Measurements from ENCODE around the gene ICAM1. TPM values are rescaled to one million over a fixed set of nuclear protein-coding genes. Genes with fewer than 3 reads are reported as not detected.

The ICAM1 gene
- total and polyA plus RNA-seq, 10 of the 15 experiments (the other 5 are each of a cell fraction or from before 2014, with no cell fraction given): 7.6 to 115 (median 60.2) TPM

GRCh38 chr19:10286803-10287737, 16.1 kb downstream of the ICAM1 start, which contains the start of gene ICAM4 (continued):
- TF ChIP-seq ZBTB11 (CRISPR knock-in tag; IDR thresholded peaks at IDR 0.05) (peak; percentile 28; the same call in 1 of the 2 replicates), RAD51 (IDR thresholded peaks at IDR 0.05) (peak; percentile 39; the same call in 1 of the 2 replicates), BHLHE40 (IDR thresholded peaks at IDR 0.05; ENCODE audit: borderline replicate concordance in 1 of 2, low read depth in 2 of 2, low read length in 1 of 2) (0 out of 4 replicates have a peak, but pooled peaks of 1 of the 2 experiments have one; percentile 22), PRDM15 (CRISPR knock-in tag; IDR thresholded peaks at IDR 0.05) (no peak), HCFC1 (IDR thresholded peaks at IDR 0.05; ENCODE audit: low read length) (no peak), ZSCAN29 (IDR thresholded peaks at IDR 0.05) (no peak), NR2C2 (IDR thresholded peaks at IDR 0.05; ENCODE audit: borderline replicate concordance, control insufficient read depth, insufficient read length, low read depth) (no peak), NFYA (IDR thresholded peaks at IDR 0.05; ENCODE audit: borderline replicate concordance, low read depth, low read length) (no peak), IKZF2 (IDR thresholded peaks at IDR 0.05) (peak in 1 of 2 experiments; percentile 15; a peak in 1 of 4 replicates), ZNF217 (IDR thresholded peaks at IDR 0.05) (no peak), RELB (IDR thresholded peaks at IDR 0.05; ENCODE audit: low read depth) (no peak), BMI1 (IDR thresholded peaks at IDR 0.05; ENCODE audit: borderline replicate concordance) (no peak), LARP7 (IDR thresholded peaks at IDR 0.05) (0 out of 2 replicates have a peak, but pooled peaks have one; percentile 18), USF1 (IDR thresholded peaks at IDR 0.05; ENCODE audit: borderline replicate concordance, extremely low read length, insufficient read depth, low read depth, low read length) (peak; percentile 75), HDAC2 (IDR thresholded peaks at IDR 0.05) (no peak), IRF4 (IDR thresholded peaks at IDR 0.05; ENCODE audit: low read depth, low read length) (no peak), TAF1 (IDR thresholded peaks at IDR 0.05; ENCODE audit: borderline replicate concordance, low read depth, low read length) (no peak), CHD4 (IDR thresholded peaks at IDR 0.05) (no peak)

Measured in GM12878 (cell line).